Body of pancreas (tissue), 4 donors: ENCODE results near the gene IFITM5.

Source experiments
- POLR2A ChIP-seq, 3 donors: fragments of 450-650 bp; IDR thresholded peaks; one replicate each; pipeline ENCODE4 v1.6.1; 2016; ENCODE audit warnings: antibody characterized with exemption in 3 of 3, mild to moderate bottlenecking in 2 of 3
- TF ChIP-seq, protein P1 (sequence below), 7 experiments: fragments of 450-650 bp in 4 of 7; fragments of 200-600 bp in 3 of 7; sonication (generic) in 3 of 7; IDR thresholded peaks; one replicate each; pipeline ENCODE4 v1.5.1; 2016 to 2019; ENCODE audit warnings: antibody characterized with exemption in 7 of 7

DNA sequence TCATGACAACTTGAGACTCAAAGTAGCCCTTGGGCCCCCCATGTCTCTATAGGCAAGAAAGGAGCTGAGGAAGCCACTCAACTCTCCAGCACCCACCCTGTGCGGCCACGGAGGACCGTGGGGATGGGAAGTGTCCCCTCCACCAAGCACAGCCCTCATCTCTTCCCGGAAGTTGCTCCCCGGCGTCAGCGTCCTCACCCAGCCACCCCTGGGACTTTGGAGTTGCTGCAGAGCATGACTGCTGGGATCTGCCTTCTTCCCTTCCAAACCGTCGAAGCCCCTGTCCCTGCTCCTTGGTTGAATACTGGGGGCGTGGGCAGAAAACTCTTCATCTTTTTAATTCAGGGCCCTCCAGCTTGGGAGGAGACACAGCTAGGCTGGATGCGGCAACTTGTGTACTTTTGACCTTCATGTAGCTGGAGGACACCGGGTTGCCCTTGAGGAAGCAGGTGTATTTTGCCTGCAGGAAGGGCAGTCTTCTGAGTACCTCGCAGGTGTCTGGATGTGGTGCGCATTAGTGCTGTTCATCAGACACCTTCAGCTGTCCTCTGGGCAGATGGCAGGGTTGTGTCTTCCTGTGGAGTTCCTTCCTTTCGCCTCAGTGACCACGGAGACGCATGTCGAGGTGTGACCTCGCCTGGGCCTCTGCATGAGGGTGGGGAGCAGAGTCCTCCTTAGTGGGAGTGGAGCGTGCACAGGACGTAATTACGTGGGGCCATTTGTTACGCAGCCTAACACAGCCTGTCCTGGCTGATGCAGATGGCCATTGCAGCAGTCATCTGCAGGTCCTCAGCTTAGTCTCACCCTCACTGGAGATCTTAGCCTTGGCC lies 33.5 kb upstream of the IFITM5 start:
- no peak for TF ChIP-seq POLR2A (IDR thresholded peaks at IDR 0.05)
- TF ChIP-seq, protein P1, sequence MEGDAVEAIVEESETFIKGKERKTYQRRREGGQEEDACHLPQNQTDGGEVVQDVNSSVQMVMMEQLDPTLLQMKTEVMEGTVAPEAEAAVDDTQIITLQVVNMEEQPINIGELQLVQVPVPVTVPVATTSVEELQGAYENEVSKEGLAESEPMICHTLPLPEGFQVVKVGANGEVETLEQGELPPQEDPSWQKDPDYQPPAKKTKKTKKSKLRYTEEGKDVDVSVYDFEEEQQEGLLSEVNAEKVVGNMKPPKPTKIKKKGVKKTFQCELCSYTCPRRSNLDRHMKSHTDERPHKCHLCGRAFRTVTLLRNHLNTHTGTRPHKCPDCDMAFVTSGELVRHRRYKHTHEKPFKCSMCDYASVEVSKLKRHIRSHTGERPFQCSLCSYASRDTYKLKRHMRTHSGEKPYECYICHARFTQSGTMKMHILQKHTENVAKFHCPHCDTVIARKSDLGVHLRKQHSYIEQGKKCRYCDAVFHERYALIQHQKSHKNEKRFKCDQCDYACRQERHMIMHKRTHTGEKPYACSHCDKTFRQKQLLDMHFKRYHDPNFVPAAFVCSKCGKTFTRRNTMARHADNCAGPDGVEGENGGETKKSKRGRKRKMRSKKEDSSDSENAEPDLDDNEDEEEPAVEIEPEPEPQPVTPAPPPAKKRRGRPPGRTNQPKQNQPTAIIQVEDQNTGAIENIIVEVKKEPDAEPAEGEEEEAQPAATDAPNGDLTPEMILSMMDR (IDR thresholded peaks at IDR 0.05) = no peak
